Muscle layer of duodenum (tissue), 2 donors: Measurements from ENCODE around the gene ARV1.

Experiments used
- H3K27ac ChIP-seq: one replicate; pipeline ENCODE4 v1.7.0; 2013; ENCODE audit warnings: mild to moderate bottlenecking, low read length
- H3K27me3 ChIP-seq: one replicate; pipeline ENCODE4 v1.7.0; 2013; ENCODE audit warnings: low read depth, mild to moderate bottlenecking, control low read depth, low read length
- H3K36me3 ChIP-seq, 2 donors: one replicate each; pipeline ENCODE4 v1.7.0; 2013; ENCODE audit warnings: low read length in 2 of 2, control low read depth in 1 of 2, mild to moderate bottlenecking in 1 of 2; ENCODE audit not compliant: insufficient read depth in 2 of 2, control insufficient read depth in 1 of 2
- H3K4me1 ChIP-seq, 2 donors: one replicate each; pipeline ENCODE4 v1.7.0; 2013; ENCODE audit warnings: low read length in 2 of 2, mild to moderate bottlenecking in 2 of 2, control low read depth in 1 of 2, moderate library complexity in 1 of 2; ENCODE audit not compliant: insufficient read depth in 2 of 2, control insufficient read depth in 1 of 2
- H3K4me3 ChIP-seq, 2 donors: one replicate each; pipeline ENCODE4 v1.7.0; 2013; ENCODE audit warnings: low read length in 2 of 2, low read depth in 1 of 2, mild to moderate bottlenecking in 1 of 2
- H3K9me3 ChIP-seq, 2 donors: one replicate each; pipeline ENCODE4 v1.7.0; 2013; ENCODE audit warnings: low read length in 2 of 2, control low read depth in 1 of 2, mild to moderate bottlenecking in 1 of 2; ENCODE audit not compliant: control insufficient read depth in 1 of 2
- donor health status: healthy.

Gene ARV1

GRCh38 chr1:230950404-230950803, 28.5 kb upstream of the ARV1 start:
- no peaks in the 10 kb centered on the region for H3K9me3 ChIP-seq
- no peaks in the 10 kb centered on the region for H3K27me3 ChIP-seq
- H3K4me3 ChIP-seq: no peak overlapping the region
- H3K27ac ChIP-seq: no peak overlapping the region
- no peaks in the 10 kb centered on the region for H3K4me1 ChIP-seq
- H3K36me3 ChIP-seq: peaks cover 3 to 13% of the 10 kb centered on the region in 2 donors

- Histone ChIP-seq H3K4me1 (no peaks in the 10 kb centered on the region), H3K27ac (no peak overlapping the region), H3K9me3 (no peaks in the 10 kb centered on the region), H3K27me3 (no peaks in the 10 kb centered on the region), H3K4me3 (no peak overlapping the region), H3K36me3 (peaks cover 6 to 15% of the 10 kb centered on the region in 2 donors)
These were observed 21.3 kb upstream of the ARV1 start for GRCh38 chr1:230957580-230957989.

- H3K9me3 ChIP-seq: no peaks in the 10 kb centered on the region
- peaks cover 4 to 15% of the 10 kb centered on the region in 2 donors for H3K36me3 ChIP-seq
- no peaks in the 10 kb centered on the region for H3K4me1 ChIP-seq
- no peak overlapping the region for H3K4me3 ChIP-seq
- H3K27me3 ChIP-seq: no peaks in the 10 kb centered on the region
- no peak overlapping the region for H3K27ac ChIP-seq
These were observed 20.5 kb upstream of the ARV1 start for GRCh38 chr1:230958370-230958769.

- Histone ChIP-seq H3K27ac (no peak overlapping the region), H3K27me3 (no peaks in the 10 kb centered on the region), H3K36me3 (peaks cover 0 to 2% of the 10 kb centered on the region in 2 donors)
These were observed 14.0 kb upstream of the ARV1 start for GRCh38 chr1:230964896-230965295.

GRCh38 chr1:230965535-230965934, 13.4 kb upstream of the ARV1 start:
- Histone ChIP-seq H3K27ac (no peak overlapping the region), H3K27me3 (no peaks in the 10 kb centered on the region), H3K4me1 (no peaks in the 10 kb centered on the region), H3K9me3 (no peaks in the 10 kb centered on the region), H3K4me3 (no peak overlapping the region), H3K36me3 (peaks cover 0 to 5% of the 10 kb centered on the region in 2 donors)

More at GRCh38 chr1:230964896-230965295, 14.0 kb upstream of the ARV1 start:
- Histone ChIP-seq H3K4me1 (no peaks in the 10 kb centered on the region), H3K4me3 (no peak overlapping the region), H3K9me3 (no peaks in the 10 kb centered on the region)

- Histone ChIP-seq H3K4me1 (no peaks in the 10 kb centered on the region), H3K9me3 (no peaks in the 10 kb centered on the region), H3K36me3 (peaks cover 0 to 5% of the 10 kb centered on the region in 2 donors), H3K4me3 (no peak overlapping the region), H3K27me3 (no peaks in the 10 kb centered on the region), H3K27ac (no peak overlapping the region)
These were observed 12.5 kb upstream of the ARV1 start for GRCh38 chr1:230966358-230966873.

- Histone ChIP-seq H3K27me3 (no peaks in the 10 kb centered on the region), H3K27ac (no peak overlapping the region), H3K36me3 (peaks cover 0 to 5% of the 10 kb centered on the region in 2 donors), H3K4me1 (no peaks in the 10 kb centered on the region), H3K9me3 (no peaks in the 10 kb centered on the region), H3K4me3 (no peak overlapping the region)
These were observed 8.5 kb upstream of the ARV1 start for GRCh38 chr1:230970432-230970831.

GRCh38 chr1:230971771-230972170, 7.1 kb upstream of the ARV1 start:
- Histone ChIP-seq H3K36me3 (peaks cover 5 to 6% of the 10 kb centered on the region in 2 donors), H3K27ac (no peak overlapping the region), H3K4me3 (no peak overlapping the region), H3K27me3 (no peaks in the 10 kb centered on the region), H3K4me1 (peaks cover 0 to 2% of the 10 kb centered on the region in 2 donors), H3K9me3 (no peaks in the 10 kb centered on the region)

GRCh38 chr1:230972855-230973271, 6.0 kb upstream of the ARV1 start:
- no peak overlapping the region for H3K27ac ChIP-seq
- no peaks in the 10 kb centered on the region for H3K27me3 ChIP-seq
- H3K4me1 ChIP-seq: peaks cover 0 to 13% of the 10 kb centered on the region in 2 donors
- peaks cover 5 to 6% of the 10 kb centered on the region in 2 donors for H3K36me3 ChIP-seq
- H3K9me3 ChIP-seq: no peaks in the 10 kb centered on the region
- no peak overlapping the region for H3K4me3 ChIP-seq

- H3K4me3 ChIP-seq: no peak overlapping the region
- H3K4me1 ChIP-seq: peaks cover 9 to 26% of the 10 kb centered on the region in 2 donors
These were observed 3.3 kb upstream of the ARV1 start for GRCh38 chr1:230975636-230976035.

GRCh38 chr1:230976360-230976759, 2.5 kb upstream of the ARV1 start:
- Histone ChIP-seq H3K27ac (no peak overlapping the region), H3K36me3 (peaks cover 0 to 6% of the 10 kb centered on the region in 2 donors), H3K9me3 (no peaks in the 10 kb centered on the region), H3K4me3 (no peak overlapping the region), H3K27me3 (no peaks in the 10 kb centered on the region), H3K4me1 (peaks cover 9 to 26% of the 10 kb centered on the region in 2 donors)

More at GRCh38 chr1:230975636-230976035, 3.3 kb upstream of the ARV1 start:
- H3K27me3 ChIP-seq: no peaks in the 10 kb centered on the region
- H3K27ac ChIP-seq: no peak overlapping the region
- no peaks in the 10 kb centered on the region for H3K9me3 ChIP-seq
- H3K36me3 ChIP-seq: peaks cover 0 to 6% of the 10 kb centered on the region in 2 donors
